ENCODE measurements around the gene CAV3. TPM values are rescaled to one million over a fixed set of nuclear protein-coding genes. Genes with fewer than 3 reads are reported as not detected.

The CAV3 gene
- polyA plus RNA-seq, 4 donors: 0.16 to 0.96 TPM; not detected in 2

- Histone ChIP-seq H3K9me3 (ENCODE audit: control insufficient read depth in 2 of 2, insufficient read depth in 1 of 2, low read depth in 1 of 2, low read length in 1 of 2) (peaks cover 0 to 2% of the 10 kb centered on the region in 2 donors), H3K27ac (ENCODE audit: low read depth in 1 of 3, low read length in 2 of 3) (no peak overlapping the region), H3K4me3 (ENCODE audit: low read depth in 1 of 3, low read length in 3 of 3) (peak overlapping the region in 2 of 3 donors; percentile 8 to 31), H3K4me1 (ENCODE audit: control insufficient read depth in 3 of 3, insufficient read depth in 2 of 3, low read depth in 1 of 3, low read length in 2 of 3) (peaks cover 0 to 11% (median 0%) of the 10 kb centered on the region in 3 donors), H3K36me3 (ENCODE audit: control insufficient read depth in 3 of 3, insufficient read depth in 2 of 3, low read depth in 1 of 3, low read length in 3 of 3) (no peaks in the 10 kb centered on the region), H3K27me3 (ENCODE audit: control insufficient read depth in 3 of 3, insufficient read depth in 3 of 3, low read length in 3 of 3) (peaks cover 5 to 40% (median 6%) of the 10 kb centered on the region in 3 donors)
- WGBS, 3 donors: 4 to 8% (median 7%) methylated on average over 36 of the region's 36 CpGs
- no peak for FAIRE-seq
- peak in 1 of 2 donors; percentile 40 for DNase-seq
These were observed 34.9 kb downstream of the CAV3 start for GRCh38 chr3:8768364-8769087.

- DNase-seq: peak; percentile 38 to 85
- Histone ChIP-seq H3K4me3 (ENCODE audit: low read depth in 1 of 3, low read length in 3 of 3) (peak within 1 kb of the TSS in 2 of 3 donors; percentile 21 to 31), H3K9me3 (ENCODE audit: control insufficient read depth in 2 of 2, insufficient read depth in 1 of 2, low read depth in 1 of 2, low read length in 1 of 2) (peaks cover 0 to 2% of the 10 kb centered on the region in 2 donors), H3K27me3 (ENCODE audit: control insufficient read depth in 3 of 3, insufficient read depth in 3 of 3, low read length in 3 of 3) (peaks cover 5 to 40% (median 6%) of the 10 kb centered on the region in 3 donors), H3K27ac (ENCODE audit: low read depth in 1 of 3, low read length in 2 of 3) (no peak within 1 kb of the TSS), H3K4me1 (ENCODE audit: control insufficient read depth in 3 of 3, insufficient read depth in 2 of 3, low read depth in 1 of 3, low read length in 2 of 3) (peaks cover 0 to 11% (median 0%) of the 10 kb centered on the region in 3 donors), H3K36me3 (ENCODE audit: control insufficient read depth in 3 of 3, insufficient read depth in 2 of 3, low read depth in 1 of 3, low read length in 3 of 3) (no peaks in the 10 kb centered on the region)
- WGBS, 3 donors: 4 to 6% (median 4%) methylated on average over 53 of the region's 53 CpGs
- FAIRE-seq: no peak
These were observed 35.7 kb downstream of the CAV3 start, which contains the start of gene OXTR for GRCh38 chr3:8769088-8769822. Gene OXTR (minus strand): TSS chr3:8769613. CDS start chr3:8768187, 1,426 bp downstream.

GRCh38 chr3:8773941-8774542, 40.4 kb downstream of the CAV3 start:
- Histone ChIP-seq H3K4me3 (ENCODE audit: low read depth in 1 of 3, low read length in 3 of 3) (no peak overlapping the region), H3K9me3 (ENCODE audit: control insufficient read depth in 2 of 2, insufficient read depth in 1 of 2, low read depth in 1 of 2, low read length in 1 of 2) (peaks cover 0 to 2% of the 10 kb centered on the region in 2 donors), H3K27me3 (ENCODE audit: control insufficient read depth in 3 of 3, insufficient read depth in 3 of 3, low read length in 3 of 3) (peaks cover 0 to 12% (median 2%) of the 10 kb centered on the region in 3 donors), H3K36me3 (ENCODE audit: control insufficient read depth in 3 of 3, insufficient read depth in 2 of 3, low read depth in 1 of 3, low read length in 3 of 3) (no peaks in the 10 kb centered on the region), H3K27ac (ENCODE audit: low read depth in 1 of 3, low read length in 2 of 3) (no peak overlapping the region), H3K4me1 (ENCODE audit: control insufficient read depth in 3 of 3, insufficient read depth in 2 of 3, low read depth in 1 of 3, low read length in 2 of 3) (peaks cover 0 to 2% (median 0%) of the 10 kb centered on the region in 3 donors)
- no peak for DNase-seq
- 82 to 91% (median 90%) methylated on average over 5 of the region's 5 CpGs for WGBS, 3 donors
- no peak for FAIRE-seq

- WGBS, 3 donors: 83 to 89% (median 86%) methylated on average over 5 of the region's 5 CpGs
- FAIRE-seq: no peak
- H3K27me3 ChIP-seq (ENCODE audit: control insufficient read depth in 3 of 3, insufficient read depth in 3 of 3, low read length in 3 of 3): peaks cover 0 to 4% (median 0%) of the 10 kb centered on the region in 3 donors
These were observed 41.6 kb downstream of the CAV3 start for GRCh38 chr3:8775181-8775580.

GRCh38 chr3:8775602-8776001, 42.0 kb downstream of the CAV3 start:
- H3K4me1 ChIP-seq (ENCODE audit: control insufficient read depth in 3 of 3, insufficient read depth in 2 of 3, low read depth in 1 of 3, low read length in 2 of 3): no peaks in the 10 kb centered on the region
- no peaks in the 10 kb centered on the region for H3K9me3 ChIP-seq (ENCODE audit: control insufficient read depth in 2 of 2, insufficient read depth in 1 of 2, low read depth in 1 of 2, low read length in 1 of 2)
- H3K4me3 ChIP-seq (ENCODE audit: low read depth in 1 of 3, low read length in 3 of 3): no peak overlapping the region
- no peak for DNase-seq
- FAIRE-seq: no peak
- no peak overlapping the region for H3K27ac ChIP-seq (ENCODE audit: low read depth in 1 of 3, low read length in 2 of 3)
- H3K27me3 ChIP-seq (ENCODE audit: control insufficient read depth in 3 of 3, insufficient read depth in 3 of 3, low read length in 3 of 3): peaks cover 0 to under 1% (median 0%) of the 10 kb centered on the region in 3 donors
- WGBS, 3 donors: 88 to 90% (median 88%) methylated on average over 6 of the region's 6 CpGs
- H3K36me3 ChIP-seq (ENCODE audit: control insufficient read depth in 3 of 3, insufficient read depth in 2 of 3, low read depth in 1 of 3, low read length in 3 of 3): no peaks in the 10 kb centered on the region

More at GRCh38 chr3:8775181-8775580, 41.6 kb downstream of the CAV3 start:
- H3K27ac ChIP-seq (ENCODE audit: low read depth in 1 of 3, low read length in 2 of 3): no peak overlapping the region
- no peaks in the 10 kb centered on the region for H3K4me1 ChIP-seq (ENCODE audit: control insufficient read depth in 3 of 3, insufficient read depth in 2 of 3, low read depth in 1 of 3, low read length in 2 of 3)
- peaks cover 0 to under 1% of the 10 kb centered on the region in 2 donors for H3K9me3 ChIP-seq (ENCODE audit: control insufficient read depth in 2 of 2, insufficient read depth in 1 of 2, low read depth in 1 of 2, low read length in 1 of 2)
- no peak overlapping the region for H3K4me3 ChIP-seq (ENCODE audit: low read depth in 1 of 3, low read length in 3 of 3)
- DNase-seq: no peak
- H3K36me3 ChIP-seq (ENCODE audit: control insufficient read depth in 3 of 3, insufficient read depth in 2 of 3, low read depth in 1 of 3, low read length in 3 of 3): no peaks in the 10 kb centered on the region

DNA sequence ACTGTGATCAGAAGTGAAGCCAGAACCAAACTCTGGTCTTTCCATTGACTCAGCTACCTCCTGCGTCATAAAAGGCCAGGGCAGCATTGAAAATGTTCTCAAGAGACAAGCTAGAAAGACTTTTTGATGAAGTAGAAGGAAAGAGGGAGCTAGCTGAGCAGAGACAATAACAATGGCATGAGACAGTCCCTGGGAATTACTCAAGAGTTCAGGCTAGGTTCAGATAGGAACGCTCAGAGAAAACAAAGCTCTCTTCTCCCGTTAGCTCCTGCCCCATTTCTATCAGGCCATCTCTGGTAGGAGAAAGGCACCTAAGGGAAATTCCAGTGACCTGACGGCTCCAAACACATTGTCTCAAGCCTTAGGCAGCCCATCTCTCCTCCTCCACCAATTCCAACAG, 42.8 kb downstream of the CAV3 start:
- H3K27me3 ChIP-seq (ENCODE audit: control insufficient read depth in 3 of 3, insufficient read depth in 3 of 3, low read length in 3 of 3): no peaks in the 10 kb centered on the region
- H3K27ac ChIP-seq (ENCODE audit: low read depth in 1 of 3, low read length in 2 of 3): no peak overlapping the region
- H3K9me3 ChIP-seq (ENCODE audit: control insufficient read depth in 2 of 2, insufficient read depth in 1 of 2, low read depth in 1 of 2, low read length in 1 of 2): no peaks in the 10 kb centered on the region
- WGBS, 3 donors: 59 to 82% (median 63%) methylated on average over 4 of the region's 4 CpGs
- DNase-seq: no peak
- H3K4me3 ChIP-seq (ENCODE audit: low read depth in 1 of 3, low read length in 3 of 3): no peak overlapping the region
- no peaks in the 10 kb centered on the region for H3K4me1 ChIP-seq (ENCODE audit: control insufficient read depth in 3 of 3, insufficient read depth in 2 of 3, low read depth in 1 of 3, low read length in 2 of 3)
- FAIRE-seq: no peak
- H3K36me3 ChIP-seq (ENCODE audit: control insufficient read depth in 3 of 3, insufficient read depth in 2 of 3, low read depth in 1 of 3, low read length in 3 of 3): no peaks in the 10 kb centered on the region

- no peak for DNase-seq
- H3K4me3 ChIP-seq (ENCODE audit: low read depth in 1 of 3, low read length in 3 of 3): no peak overlapping the region
- no peaks in the 10 kb centered on the region for H3K36me3 ChIP-seq (ENCODE audit: control insufficient read depth in 3 of 3, insufficient read depth in 2 of 3, low read depth in 1 of 3, low read length in 3 of 3)
- no peaks in the 10 kb centered on the region for H3K9me3 ChIP-seq (ENCODE audit: control insufficient read depth in 2 of 2, insufficient read depth in 1 of 2, low read depth in 1 of 2, low read length in 1 of 2)
- H3K27me3 ChIP-seq (ENCODE audit: control insufficient read depth in 3 of 3, insufficient read depth in 3 of 3, low read length in 3 of 3): no peaks in the 10 kb centered on the region
- WGBS, 3 donors: 78 to 91% (median 84%) methylated on average over 5 of the region's 5 CpGs
- H3K4me1 ChIP-seq (ENCODE audit: control insufficient read depth in 3 of 3, insufficient read depth in 2 of 3, low read depth in 1 of 3, low read length in 2 of 3): no peaks in the 10 kb centered on the region
- FAIRE-seq: no peak
- no peak overlapping the region for H3K27ac ChIP-seq (ENCODE audit: low read depth in 1 of 3, low read length in 2 of 3)
These were observed 43.8 kb downstream of the CAV3 start for GRCh38 chr3:8777201-8777977.

DNA sequence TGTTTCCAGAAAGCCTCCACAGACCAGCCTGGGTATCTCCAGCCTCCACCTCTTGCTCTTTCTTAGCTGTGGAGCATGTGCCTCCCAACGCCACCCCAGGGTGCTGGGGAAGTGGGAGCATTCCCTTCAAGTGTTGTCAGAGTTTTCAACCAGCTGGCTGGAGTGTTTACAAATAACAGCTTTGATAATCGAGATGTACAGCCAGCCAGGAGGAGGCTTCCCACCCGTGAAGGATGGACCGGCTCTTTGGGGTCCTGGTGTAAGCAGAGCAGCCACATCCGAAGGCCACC, 44.3 kb downstream of the CAV3 start:
- Histone ChIP-seq H3K4me3 (ENCODE audit: low read depth in 1 of 3, low read length in 3 of 3) (no peak overlapping the region), H3K36me3 (ENCODE audit: control insufficient read depth in 3 of 3, insufficient read depth in 2 of 3, low read depth in 1 of 3, low read length in 3 of 3) (no peaks in the 10 kb centered on the region), H3K9me3 (ENCODE audit: control insufficient read depth in 2 of 2, insufficient read depth in 1 of 2, low read depth in 1 of 2, low read length in 1 of 2) (no peaks in the 10 kb centered on the region), H3K4me1 (ENCODE audit: control insufficient read depth in 3 of 3, insufficient read depth in 2 of 3, low read depth in 1 of 3, low read length in 2 of 3) (no peaks in the 10 kb centered on the region), H3K27ac (ENCODE audit: low read depth in 1 of 3, low read length in 2 of 3) (no peak overlapping the region), H3K27me3 (ENCODE audit: control insufficient read depth in 3 of 3, insufficient read depth in 3 of 3, low read length in 3 of 3) (no peaks in the 10 kb centered on the region)
- FAIRE-seq (no peak), DNase-seq (no peak)
- WGBS, 3 donors: 69 to 79% (median 77%) methylated on average over 5 of the region's 5 CpGs
